OCI-LY7 (cell line): ENCODE measurements around the gene PDZRN4. TPM values are rescaled to one million over a fixed set of nuclear protein-coding genes. Genes with fewer than 3 reads are reported as not detected.

Source experiments
- BruUV-seq: library from RNA; stranded (reverse); fragments of 400-500 nt; replicated peaks from 2 replicates; lab custom pipeline; 2021; lab: Mats Ljungman, UMichigan
- CTCF ChIA-PET: fragments of 300-600 bp; sonication (Branson Sonifier 250); formaldehyde crosslinking; loops from one replicate; lab custom pipeline; 2022; ENCODE audit warnings: antibody characterized with exemption; ENCODE audit not compliant: unreplicated experiment; lab: Charles Lee
- POLR2A ChIA-PET: fragments of 300-600 bp; sonication (Branson Sonifier 250); formaldehyde crosslinking; loops from one replicate; lab custom pipeline; 2022; ENCODE audit warnings: antibody characterized with exemption; lab: Charles Lee
- DNase-seq: peaks from one replicate; pipeline ENCODE4 v3.0.0-alpha.2; 2015; ENCODE audit warnings: low spot score
- H2AFZ ChIP-seq: fragments of 200-600 bp; sonication (generic), shearing (Covaris generic); 2 replicates; pipeline ENCODE4 v1.6.1; 2014; ENCODE audit warnings: mild to moderate bottlenecking, antibody characterized with exemption, low read length, moderate library complexity
- H3K27ac ChIP-seq: fragments of 200-600 bp; sonication (generic); 2 replicates; pipeline ENCODE4 v1.5.1; 2014; ENCODE audit warnings: mixed run types, low read depth, mild to moderate bottlenecking, moderate library complexity, low read length, inconsistent platforms; ENCODE audit not compliant: poor library complexity, severe bottlenecking
- H3K36me3 ChIP-seq: fragments of 200-600 bp; sonication (generic); 2 replicates; pipeline ENCODE4 v1.6.1; 2014; ENCODE audit warnings: mild to moderate bottlenecking, antibody characterized with exemption, low read length, moderate library complexity, mixed read lengths; ENCODE audit not compliant: insufficient read depth
- H3K4me1 ChIP-seq: fragments of 200-600 bp; sonication (generic); 2 replicates; pipeline ENCODE4 v1.5.1; 2014; ENCODE audit warnings: mild to moderate bottlenecking, low read length; ENCODE audit not compliant: insufficient read depth, poor library complexity, severe bottlenecking
- H3K4me2 ChIP-seq: fragments of 200-600 bp; sonication (generic); 2 replicates; pipeline ENCODE4 v1.6.1; 2014; ENCODE audit warnings: mild to moderate bottlenecking, low read length
- H3K4me3 ChIP-seq: fragments of 200-600 bp; sonication (generic); 2 replicates; pipeline ENCODE4 v1.5.1; 2014; ENCODE audit warnings: mild to moderate bottlenecking, low read depth, low read length; ENCODE audit not compliant: poor library complexity, severe bottlenecking
- H3K79me2 ChIP-seq: fragments of 200-600 bp; sonication (generic); 2 replicates; pipeline ENCODE4 v1.6.1; 2016; ENCODE audit warnings: low read depth, mild to moderate bottlenecking, low read length, moderate library complexity, mixed read lengths; ENCODE audit not compliant: insufficient read depth
- H3K9me2 ChIP-seq: fragments of 200-600 bp; sonication (generic); 2 replicates; pipeline ENCODE4 v1.6.1; 2016; ENCODE audit warnings: mild to moderate bottlenecking, low read length, mixed read lengths; ENCODE audit not compliant: insufficient read depth
- H3K9me3 ChIP-seq: fragments of 200-600 bp; sonication (generic); 2 replicates; pipeline ENCODE4 v1.6.1; 2014; ENCODE audit warnings: mild to moderate bottlenecking, mixed run types, low read length, mixed read lengths
- H4K20me1 ChIP-seq: fragments of 200-600 bp; sonication (generic); 2 replicates; pipeline ENCODE4 v1.6.1; 2014; ENCODE audit warnings: mild to moderate bottlenecking, antibody characterized with exemption, low read length, moderate library complexity, mixed read lengths; ENCODE audit not compliant: insufficient read depth
- EZH2phosphoT487 ChIP-seq: fragments of 200-600 bp; sonication (generic); IDR thresholded peaks from 2 replicates; pipeline ENCODE4 v1.6.1; 2018; ENCODE audit warnings: low read depth, borderline replicate concordance, mild to moderate bottlenecking, mixed run types, antibody characterized with exemption, low read length, moderate library complexity, mixed read lengths
- intact Hi-C: fragments of 100-400 bp; cut with micrococcal nuclease; formaldehyde crosslinking; loops from one replicate; pipeline ENCODE4 v1.10.0; 2022; ENCODE audit not compliant: unreplicated experiment
- total RNA-seq, 2 experiments: library from RNA; depleted of rRNA in 1 of 2; stranded (reverse); fragments of >200 nt in 1 of 2; shearing (Covaris generic) in 1 of 2; gene quantifications; 2 replicates each; pipeline ENCODE4 v1.2.3, GENCODE V29; 2014 to 2022
- TF ChIP-seq, protein P1 (sequence below): fragments of 200-600 bp; sonication (generic); conservative IDR thresholded peaks from 2 replicates; pipeline ENCODE4 v1.5.1; 2014; ENCODE audit warnings: mild to moderate bottlenecking, antibody characterized with exemption, low read length, moderate library complexity, mixed read lengths

The PDZRN4 gene
- total RNA-seq, 2 experiments from 2014 or later, result 6.8 to 16.8 TPM

- Histone ChIP-seq H3K9me3 (no peaks in the 10 kb centered on the region), H3K4me2 (no peak overlapping the region), H3K4me3 (no peak overlapping the region), H3K9me2 (0 out of 2 replicates have a peak, but pooled peaks cover 3% of the 10 kb centered on the region), H3K27ac (no peak overlapping the region), H3K4me1 (peaks cover 11% of the 10 kb centered on the region), H2AFZ (no peak overlapping the region), H4K20me1 (no peaks in the 10 kb centered on the region), H3K79me2 (peaks cover 9% of the 10 kb centered on the region; the same call in 1 of the 2 replicates), H3K36me3 (peaks cover 18% of the 10 kb centered on the region)
- no TSS peak for BruUV-seq
- CTCF ChIA-PET, result no interaction called here
- TF ChIP-seq, protein P1, sequence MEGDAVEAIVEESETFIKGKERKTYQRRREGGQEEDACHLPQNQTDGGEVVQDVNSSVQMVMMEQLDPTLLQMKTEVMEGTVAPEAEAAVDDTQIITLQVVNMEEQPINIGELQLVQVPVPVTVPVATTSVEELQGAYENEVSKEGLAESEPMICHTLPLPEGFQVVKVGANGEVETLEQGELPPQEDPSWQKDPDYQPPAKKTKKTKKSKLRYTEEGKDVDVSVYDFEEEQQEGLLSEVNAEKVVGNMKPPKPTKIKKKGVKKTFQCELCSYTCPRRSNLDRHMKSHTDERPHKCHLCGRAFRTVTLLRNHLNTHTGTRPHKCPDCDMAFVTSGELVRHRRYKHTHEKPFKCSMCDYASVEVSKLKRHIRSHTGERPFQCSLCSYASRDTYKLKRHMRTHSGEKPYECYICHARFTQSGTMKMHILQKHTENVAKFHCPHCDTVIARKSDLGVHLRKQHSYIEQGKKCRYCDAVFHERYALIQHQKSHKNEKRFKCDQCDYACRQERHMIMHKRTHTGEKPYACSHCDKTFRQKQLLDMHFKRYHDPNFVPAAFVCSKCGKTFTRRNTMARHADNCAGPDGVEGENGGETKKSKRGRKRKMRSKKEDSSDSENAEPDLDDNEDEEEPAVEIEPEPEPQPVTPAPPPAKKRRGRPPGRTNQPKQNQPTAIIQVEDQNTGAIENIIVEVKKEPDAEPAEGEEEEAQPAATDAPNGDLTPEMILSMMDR, result no peak
- no peak for TF ChIP-seq EZH2phosphoT487
- no peak for DNase-seq
- intact Hi-C loops, result no loop called here
- POLR2A ChIA-PET, result interaction anchor here (0.9 to 1.4 kb wide), 8 partner anchors 8 to 471 kb away, joined by 3 to 5 read pairs (median 3); no protein-coding TSS in a partner anchor
These were observed 271.2 kb downstream of the PDZRN4 start for GRCh38 chr12:41459111-41459905.

DNA sequence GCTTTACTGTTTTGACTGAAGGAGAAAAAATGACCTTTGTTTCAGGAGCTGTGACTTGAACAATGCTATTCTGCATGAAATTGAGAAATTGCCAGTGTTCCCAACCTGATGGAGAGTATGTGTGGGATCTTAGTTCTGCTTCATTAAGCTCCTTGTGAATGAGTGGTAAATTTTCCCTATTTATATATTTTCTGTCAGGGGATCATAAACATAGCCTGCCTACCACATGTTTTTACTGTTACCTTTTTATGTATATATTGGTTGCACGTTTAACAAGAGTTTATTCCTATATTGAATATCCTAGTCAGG, 271.7 kb downstream of the PDZRN4 start:
- POLR2A ChIA-PET, result interaction anchor here (0.9 to 1.3 kb wide), 6 partner anchors 8 to 470 kb away, joined by 3 to 5 read pairs (median 3); no protein-coding TSS in a partner anchor
- H4K20me1 ChIP-seq, result no peaks in the 10 kb centered on the region
- H3K36me3 ChIP-seq, result peaks cover 18% of the 10 kb centered on the region
- H3K27ac ChIP-seq, result no peak overlapping the region
- H3K4me1 ChIP-seq, result peaks cover 11% of the 10 kb centered on the region
- H3K9me2 ChIP-seq, result 0 out of 2 replicates have a peak, but pooled peaks cover 3% of the 10 kb centered on the region
- intact Hi-C loops, result no loop called here
- no peaks in the 10 kb centered on the region for H3K9me3 ChIP-seq
- no peak overlapping the region for H2AFZ ChIP-seq
- TF ChIP-seq, protein P1, result no peak
- TF ChIP-seq EZH2phosphoT487, result no peak
- peaks cover 9% of the 10 kb centered on the region; the same call in 1 of the 2 replicates for H3K79me2 ChIP-seq
- no peak overlapping the region for H3K4me3 ChIP-seq
- no peak for DNase-seq
- CTCF ChIA-PET, result no interaction called here
- no TSS peak for BruUV-seq
- H3K4me2 ChIP-seq, result no peak overlapping the region

DNA sequence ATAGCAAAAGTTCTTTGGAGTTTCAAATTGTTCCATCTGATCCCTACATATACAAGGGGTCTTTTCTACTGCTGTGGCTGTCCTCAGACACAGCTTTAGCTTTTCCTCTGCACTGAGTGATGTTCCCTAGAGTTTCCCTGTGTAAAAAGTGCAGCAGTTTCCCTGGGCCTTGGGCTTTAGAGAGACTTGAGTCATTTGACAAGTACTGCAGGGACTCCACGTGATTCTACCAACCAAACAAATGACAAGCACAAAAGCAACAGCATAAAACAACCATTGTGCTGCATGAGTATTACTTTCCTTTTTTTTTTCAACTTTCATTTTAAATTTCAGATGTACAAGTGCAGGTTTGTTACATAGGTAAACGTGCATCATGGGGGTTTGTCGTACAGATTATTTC, 272.8 kb downstream of the PDZRN4 start:
- BruUV-seq, result no TSS peak
- no peak for DNase-seq
- H3K9me3 ChIP-seq, result no peaks in the 10 kb centered on the region
- no peak overlapping the region for H3K4me2 ChIP-seq
- 0 out of 2 replicates have a peak, but pooled peaks cover 3% of the 10 kb centered on the region for H3K9me2 ChIP-seq
- intact Hi-C loops, result no loop called here
- TF ChIP-seq, protein P1, result no peak
- no peak for TF ChIP-seq EZH2phosphoT487
- peaks cover 18% of the 10 kb centered on the region for H3K36me3 ChIP-seq
- ChIA-PET CTCF (no interaction called here), POLR2A (interaction anchor here (0.7 kb wide), 1 partner anchor 39 kb away, joined by 3 read pairs; no protein-coding TSS in a partner anchor)
- peaks cover 21% of the 10 kb centered on the region for H3K4me1 ChIP-seq
- H3K27ac ChIP-seq, result no peak overlapping the region
- no peak overlapping the region for H3K4me3 ChIP-seq
- H2AFZ ChIP-seq, result no peak overlapping the region
- H3K79me2 ChIP-seq, result peaks cover 9% of the 10 kb centered on the region; the same call in 1 of the 2 replicates
- no peaks in the 10 kb centered on the region for H4K20me1 ChIP-seq
